SJSA1 (cell line): Measurements from ENCODE around the gene MYOM1. TPM values are rescaled to one million over a fixed set of nuclear protein-coding genes. Genes with fewer than 3 reads are reported as not detected.

ENCODE experiments used
- DNase-seq, 2 experiments: peaks; one replicate each; pipeline ENCODE4 v3.0.0-alpha.2; 2015 to 2020; ENCODE audit warnings: low spot score in 2 of 2, low read depth in 1 of 2
- H3K27ac ChIP-seq: fragments of 250-450 bp; sonication (Bioruptor Pico); 2 replicates; pipeline ENCODE4 v1.5.1; 2020; ENCODE audit warnings: mild to moderate bottlenecking, moderate library complexity
- H3K27me3 ChIP-seq: fragments of 250-450 bp; sonication (Bioruptor Pico); replicated peaks from 2 replicates; pipeline ENCODE4 v1.5.1; 2020; ENCODE audit warnings: mild to moderate bottlenecking, moderate library complexity
- H3K36me3 ChIP-seq: fragments of 250-450 bp; sonication (Bioruptor Pico); 2 replicates; pipeline ENCODE4 v1.5.1; 2020; ENCODE audit warnings: mild to moderate bottlenecking
- H3K4me1 ChIP-seq: fragments of 250-450 bp; sonication (Bioruptor Pico); replicated peaks from 2 replicates; pipeline ENCODE4 v1.6.1; 2021; ENCODE audit warnings: mild to moderate bottlenecking
- H3K4me3 ChIP-seq: fragments of 250-450 bp; sonication (Bioruptor Pico); 2 replicates; pipeline ENCODE4 v1.5.1; 2020; ENCODE audit warnings: mild to moderate bottlenecking
- H3K9me3 ChIP-seq: fragments of 250-450 bp; sonication (Bioruptor Pico); replicated peaks from 2 replicates; pipeline ENCODE4 v1.5.1; 2020; ENCODE audit warnings: mild to moderate bottlenecking
- total RNA-seq: library from RNA; depleted of rRNA; stranded (reverse); fragments of >200 nt; shearing (Covaris generic); gene quantifications from 2 replicates; pipeline ENCODE4 v1.2.3, GENCODE V29; 2014

The MYOM1 gene
- total RNA-seq, 1 experiment from 2014 or later: not detected

DNA sequence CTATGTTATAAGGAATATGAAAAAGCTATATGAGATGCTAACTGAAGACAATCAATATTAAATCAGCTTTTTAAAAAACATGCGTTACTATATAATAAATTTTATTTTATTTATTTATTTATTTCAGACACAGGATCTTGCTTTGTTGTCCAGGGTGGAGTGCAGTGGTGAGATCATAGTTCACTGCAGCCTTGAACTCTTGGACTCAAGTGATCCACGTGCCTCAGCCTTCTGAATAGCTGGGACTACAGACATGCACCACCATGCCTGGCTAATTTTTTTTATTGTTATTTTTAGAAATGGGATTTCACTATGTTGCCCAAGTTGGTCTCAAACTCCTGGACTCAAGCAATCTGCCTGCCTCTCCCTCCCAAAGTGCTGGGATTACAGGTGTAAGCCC is 89.4 kb downstream of the MYOM1 start:
- no peak for DNase-seq
- Histone ChIP-seq H3K27ac (no peak overlapping the region), H3K27me3 (no peaks in the 10 kb centered on the region), H3K4me1 (peaks cover 5% of the 10 kb centered on the region; the same call in 1 of the 2 replicates), H3K36me3 (no peaks in the 10 kb centered on the region), H3K4me3 (no peak overlapping the region), H3K9me3 (no peaks in the 10 kb centered on the region)

DNA sequence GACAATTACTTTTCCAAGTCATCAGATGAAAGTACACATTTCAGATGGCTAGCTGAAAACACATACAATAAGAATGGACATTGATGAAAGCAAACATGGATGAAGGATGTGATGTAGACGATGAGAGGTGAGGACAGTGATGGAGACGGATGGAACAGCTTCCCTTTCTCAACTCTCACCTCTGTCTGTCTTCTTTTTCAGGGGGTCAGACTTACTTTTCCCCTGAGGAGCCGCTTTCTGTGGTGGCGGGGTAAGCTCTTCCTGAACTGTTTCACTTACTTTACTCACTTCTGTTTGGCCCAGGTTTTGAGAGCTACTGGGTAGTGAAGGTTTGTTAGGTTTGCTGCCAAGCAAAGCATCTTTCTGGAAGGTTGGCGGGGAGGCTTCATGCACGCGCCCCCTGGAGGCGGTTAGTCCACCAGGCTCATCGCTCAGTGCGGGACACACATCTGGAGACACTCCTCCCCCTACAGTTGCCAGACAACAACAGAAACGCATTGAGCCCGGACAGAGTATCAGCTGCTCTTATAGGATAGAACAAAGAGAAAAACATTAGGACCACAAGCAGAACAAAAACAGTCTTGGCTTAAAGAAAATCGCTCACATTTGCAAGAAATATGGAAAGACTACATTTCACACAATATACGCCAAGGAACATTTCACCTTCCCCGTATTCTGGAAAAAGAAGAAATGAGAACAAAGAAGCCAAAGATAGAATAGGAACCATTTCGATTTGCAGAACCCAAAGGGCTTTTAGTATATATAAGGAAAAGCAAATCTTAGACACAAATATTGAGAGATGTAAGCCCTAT is 90.5 kb downstream of the MYOM1 start:
- Histone ChIP-seq H3K36me3 (no peaks in the 10 kb centered on the region), H3K4me1 (peaks cover 5% of the 10 kb centered on the region; the same call in 1 of the 2 replicates), H3K9me3 (no peaks in the 10 kb centered on the region), H3K27me3 (no peaks in the 10 kb centered on the region), H3K27ac (no peak overlapping the region), H3K4me3 (no peak overlapping the region)
- DNase-seq: peak; percentile 65 to 79

DNA sequence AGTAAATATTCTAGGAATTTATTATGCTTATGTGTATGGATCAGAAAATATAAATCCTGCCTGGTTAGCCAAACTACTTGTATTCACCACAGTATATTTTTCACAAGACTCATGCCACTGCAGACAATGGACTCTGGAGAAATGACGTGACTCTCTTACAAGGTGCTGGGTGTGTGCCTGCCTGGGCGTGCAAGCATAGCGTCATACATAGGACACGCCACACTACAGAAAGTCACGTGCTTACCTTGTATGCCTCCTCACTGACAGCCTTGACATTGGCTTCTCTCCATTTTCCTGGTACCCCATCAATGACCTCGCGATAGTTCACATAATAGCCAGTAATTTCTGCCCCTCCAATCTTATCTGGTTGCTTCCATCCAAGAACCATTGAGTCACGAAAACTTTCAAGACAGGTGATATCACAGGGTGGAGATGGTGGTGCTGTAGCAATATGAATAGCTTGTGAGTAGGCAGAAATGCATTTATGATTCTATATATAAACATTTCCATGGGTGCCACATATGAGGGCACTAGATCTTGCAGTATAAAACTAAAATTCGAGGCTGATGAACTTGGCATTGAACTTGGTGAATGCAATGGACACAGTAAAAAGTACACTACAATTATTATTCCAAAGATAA is 93.2 kb downstream of the MYOM1 start:
- Histone ChIP-seq H3K36me3 (no peaks in the 10 kb centered on the region), H3K4me1 (peaks cover 5% of the 10 kb centered on the region; the same call in 1 of the 2 replicates), H3K9me3 (no peaks in the 10 kb centered on the region), H3K4me3 (no peak overlapping the region), H3K27ac (no peak overlapping the region), H3K27me3 (no peaks in the 10 kb centered on the region)
- no peak for DNase-seq

DNA sequence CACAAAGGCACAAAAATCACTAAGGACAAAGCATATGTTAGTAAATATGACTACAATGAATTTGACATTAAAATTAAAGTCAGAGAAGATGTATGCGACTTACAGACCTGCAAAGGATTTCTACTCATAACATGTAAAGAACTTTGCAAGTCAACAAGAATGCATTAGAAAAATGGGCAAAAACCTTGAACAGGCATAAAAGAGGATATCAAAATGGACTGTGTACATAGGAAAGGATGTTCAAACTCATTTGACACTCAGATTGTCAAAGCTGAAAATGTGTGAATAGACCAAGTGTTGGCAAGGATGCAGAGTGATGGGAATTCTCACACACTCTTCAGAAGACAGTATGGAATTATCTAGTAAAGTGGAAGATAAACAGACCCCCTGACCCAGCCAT is 94.9 kb downstream of the MYOM1 start:
- Histone ChIP-seq H3K4me3 (no peak overlapping the region), H3K27ac (no peak overlapping the region), H3K36me3 (no peaks in the 10 kb centered on the region), H3K4me1 (peaks cover 5% of the 10 kb centered on the region; the same call in 1 of the 2 replicates), H3K9me3 (no peaks in the 10 kb centered on the region), H3K27me3 (no peaks in the 10 kb centered on the region)
- no peak for DNase-seq

DNA sequence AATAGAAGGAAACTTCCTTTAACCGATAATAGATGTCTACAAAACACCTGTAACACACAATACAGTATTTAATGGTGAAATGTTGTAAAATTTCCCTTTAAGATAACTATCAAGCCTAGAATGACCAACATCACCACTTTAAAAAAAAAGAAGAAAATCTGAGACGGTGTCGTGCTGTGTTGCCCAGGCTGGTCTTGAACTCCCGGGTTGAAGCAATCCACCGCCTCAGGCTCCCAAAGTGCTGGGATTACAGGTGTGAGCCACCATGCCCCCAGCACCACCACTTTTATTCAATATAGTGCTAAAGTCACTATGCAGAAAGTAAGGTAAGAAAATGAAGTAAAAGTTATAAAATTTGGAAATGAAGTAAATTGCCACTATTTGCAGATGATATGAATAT is 96.9 kb downstream of the MYOM1 start:
- Histone ChIP-seq H3K36me3 (no peaks in the 10 kb centered on the region), H3K4me3 (no peak overlapping the region), H3K27me3 (no peaks in the 10 kb centered on the region), H3K9me3 (no peaks in the 10 kb centered on the region), H3K4me1 (no peaks in the 10 kb centered on the region), H3K27ac (no peak overlapping the region)
- DNase-seq: no peak

DNA sequence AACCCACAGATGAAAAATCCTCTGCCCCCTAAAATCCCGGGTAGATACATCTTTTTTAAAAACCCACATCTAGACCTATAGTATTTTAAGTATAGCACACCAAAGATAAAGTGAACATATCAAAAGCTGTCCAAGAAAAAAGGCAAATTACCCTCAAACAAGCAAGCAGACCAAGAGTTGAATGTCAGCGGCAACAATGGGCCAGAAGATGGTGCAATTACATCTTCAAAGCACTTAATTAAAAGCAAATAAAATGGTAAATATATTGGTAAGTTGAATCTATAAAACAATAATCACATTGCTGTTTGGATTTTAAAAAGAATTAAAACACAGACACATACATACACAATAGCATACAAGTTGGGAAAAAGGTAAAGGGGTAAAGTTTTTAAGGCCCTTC is 98.5 kb downstream of the MYOM1 start:
- H3K4me1 ChIP-seq: no peaks in the 10 kb centered on the region
- no peak for DNase-seq
- no peak overlapping the region for H3K27ac ChIP-seq
- no peaks in the 10 kb centered on the region for H3K27me3 ChIP-seq
- no peaks in the 10 kb centered on the region for H3K9me3 ChIP-seq
- no peaks in the 10 kb centered on the region for H3K36me3 ChIP-seq
- H3K4me3 ChIP-seq: no peak overlapping the region

DNA sequence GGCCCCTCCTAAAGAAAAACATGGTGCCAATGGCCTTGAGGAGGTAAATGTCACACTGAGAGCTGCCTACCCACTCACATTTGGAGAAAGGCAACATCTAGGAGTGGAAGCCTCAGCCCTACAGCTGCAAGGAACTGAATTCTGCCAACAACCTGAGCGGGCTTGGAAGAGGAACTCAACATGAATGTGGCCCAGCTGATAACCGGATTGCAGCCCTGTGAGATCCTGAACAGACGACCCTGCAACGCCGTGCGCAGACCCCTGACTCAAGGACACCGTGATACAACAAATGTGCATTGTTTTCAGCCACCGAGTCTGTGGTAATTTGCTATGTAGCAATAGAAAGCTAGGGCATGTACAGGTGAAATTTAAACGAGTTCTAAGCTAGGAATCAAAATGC is 99.4 kb downstream of the MYOM1 start:
- no peak overlapping the region for H3K27ac ChIP-seq
- H3K36me3 ChIP-seq: no peaks in the 10 kb centered on the region
- H3K9me3 ChIP-seq: no peaks in the 10 kb centered on the region; the same call in 1 of the 2 replicates
- no peak for DNase-seq
- H3K27me3 ChIP-seq: no peaks in the 10 kb centered on the region
- no peaks in the 10 kb centered on the region for H3K4me1 ChIP-seq
- no peak overlapping the region for H3K4me3 ChIP-seq

DNA sequence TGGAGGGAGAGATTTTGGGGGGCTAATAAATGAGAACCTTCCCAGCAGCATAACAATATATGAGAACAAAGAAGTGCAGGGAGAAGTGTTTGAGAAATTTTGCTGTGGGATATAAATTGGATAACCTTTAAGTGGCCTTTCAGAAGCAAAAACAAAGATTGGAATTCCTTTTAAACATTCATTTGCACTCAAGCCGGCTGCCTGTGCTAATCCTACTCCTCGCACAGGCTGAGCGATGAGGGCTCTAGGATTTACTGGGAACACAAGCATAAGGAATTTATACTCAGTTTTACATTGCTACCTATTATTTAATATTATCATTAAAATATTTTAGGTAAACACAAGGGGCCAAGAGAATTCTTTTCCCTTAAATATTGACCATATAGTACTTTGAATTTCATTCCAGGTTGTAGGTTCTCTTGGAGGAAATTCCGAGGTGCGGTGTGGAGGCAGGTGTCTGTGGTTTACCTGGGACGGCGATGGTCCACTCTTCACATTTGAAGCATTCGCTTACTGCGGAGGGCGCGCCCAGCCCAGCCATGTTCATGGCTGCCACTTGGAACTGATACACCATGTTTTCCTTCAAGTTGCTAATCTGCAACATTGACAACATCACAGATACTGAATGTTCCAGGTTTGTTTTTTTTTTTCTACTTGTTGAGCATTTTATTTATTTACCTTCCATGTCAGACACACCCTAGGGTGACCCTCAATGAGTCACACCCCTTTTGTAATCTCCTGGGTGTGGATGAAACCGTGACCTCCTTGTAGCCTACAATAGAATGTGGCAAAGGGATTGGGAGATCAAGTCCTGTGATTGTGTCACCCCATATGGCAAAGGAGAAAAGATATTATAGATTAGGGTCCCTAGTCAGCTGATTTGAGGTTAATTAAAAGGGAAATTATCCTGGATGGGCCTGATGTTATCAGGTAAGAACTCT is 100.1 kb downstream of the MYOM1 start:
- Histone ChIP-seq H3K4me3 (no peak overlapping the region), H3K27ac (no peak overlapping the region), H3K4me1 (no peaks in the 10 kb centered on the region), H3K27me3 (no peaks in the 10 kb centered on the region), H3K9me3 (no peaks in the 10 kb centered on the region; the same call in 1 of the 2 replicates), H3K36me3 (no peaks in the 10 kb centered on the region)
- DNase-seq: no peak

DNA sequence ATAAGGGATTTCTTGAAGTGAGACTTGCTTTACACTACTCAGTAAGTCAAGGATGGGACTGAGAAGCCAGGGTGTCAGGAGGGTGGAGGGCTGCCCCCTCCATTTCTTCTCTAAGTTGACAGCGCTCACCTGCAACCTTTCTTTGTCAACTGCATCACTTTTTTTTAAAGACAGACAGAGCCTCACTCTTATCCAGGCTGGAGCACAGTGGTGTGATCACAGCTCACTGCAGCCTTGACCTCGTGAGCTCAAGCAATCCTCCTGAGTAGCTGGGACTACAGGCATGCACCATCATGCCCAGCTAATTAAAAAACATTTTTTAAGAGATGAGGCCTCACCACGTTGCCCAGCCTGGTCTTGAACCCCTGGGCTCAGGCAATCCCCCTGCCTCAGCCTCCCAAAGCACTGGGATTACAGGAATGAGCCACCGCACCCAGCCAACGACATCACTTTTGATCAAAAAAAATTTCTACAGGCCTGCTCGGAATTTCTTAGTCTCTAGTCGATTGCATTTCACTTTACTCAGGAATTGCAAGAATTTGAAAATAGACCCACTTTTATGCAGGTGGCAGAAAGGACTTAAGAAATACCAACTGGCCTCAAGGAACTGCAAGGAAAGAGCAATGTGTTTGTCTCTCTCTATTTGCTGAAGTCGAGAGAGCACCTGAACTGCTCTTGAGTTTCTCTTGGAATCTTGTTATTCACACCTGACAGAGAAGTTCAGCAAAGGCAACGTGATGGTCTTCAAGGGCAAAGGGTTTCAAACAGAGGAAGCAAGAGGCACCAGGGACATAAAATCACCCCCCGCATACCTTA is 101.4 kb downstream of the MYOM1 start:
- DNase-seq: no peak
- Histone ChIP-seq H3K36me3 (no peaks in the 10 kb centered on the region), H3K4me1 (no peaks in the 10 kb centered on the region), H3K27me3 (no peaks in the 10 kb centered on the region), H3K4me3 (no peak overlapping the region), H3K27ac (no peak overlapping the region), H3K9me3 (no peaks in the 10 kb centered on the region; the same call in 1 of the 2 replicates)

DNA sequence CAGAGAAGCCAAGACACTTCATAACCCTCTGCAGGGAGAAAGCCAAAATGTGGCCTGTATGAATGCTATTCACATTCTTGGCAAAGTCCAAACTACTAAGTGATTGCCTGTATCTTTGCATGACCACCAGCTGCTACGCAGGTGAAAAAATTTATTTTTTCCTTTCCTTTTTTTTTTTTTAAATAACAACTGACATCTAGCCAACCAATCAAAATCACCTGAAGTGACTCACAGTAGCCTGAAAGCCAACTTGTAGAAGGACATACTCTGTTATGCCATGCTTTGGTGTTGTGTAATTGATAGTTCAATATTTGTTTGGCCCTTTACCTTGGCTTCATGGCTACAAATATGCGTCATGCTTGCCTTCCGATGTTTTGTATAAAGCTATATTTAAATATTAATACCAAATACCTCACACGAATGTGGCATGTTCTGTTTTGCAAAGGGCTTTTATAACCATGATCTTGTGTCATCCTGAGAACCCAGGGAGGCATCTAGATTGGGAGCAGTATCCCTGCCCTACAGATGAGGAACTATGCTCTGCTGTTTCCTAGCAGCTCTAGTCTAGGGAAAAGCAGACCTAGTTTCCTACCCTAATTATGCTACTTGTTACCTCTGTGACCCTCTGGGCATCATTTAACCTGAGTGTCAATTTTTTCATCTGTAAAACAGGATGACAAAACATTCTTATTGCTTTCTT is 102.1 kb downstream of the MYOM1 start:
- Histone ChIP-seq H3K9me3 (no peaks in the 10 kb centered on the region; the same call in 1 of the 2 replicates), H3K4me3 (no peak overlapping the region), H3K27me3 (no peaks in the 10 kb centered on the region), H3K27ac (no peak overlapping the region), H3K36me3 (no peaks in the 10 kb centered on the region), H3K4me1 (peaks cover 1% of the 10 kb centered on the region)
- DNase-seq: no peak

DNA sequence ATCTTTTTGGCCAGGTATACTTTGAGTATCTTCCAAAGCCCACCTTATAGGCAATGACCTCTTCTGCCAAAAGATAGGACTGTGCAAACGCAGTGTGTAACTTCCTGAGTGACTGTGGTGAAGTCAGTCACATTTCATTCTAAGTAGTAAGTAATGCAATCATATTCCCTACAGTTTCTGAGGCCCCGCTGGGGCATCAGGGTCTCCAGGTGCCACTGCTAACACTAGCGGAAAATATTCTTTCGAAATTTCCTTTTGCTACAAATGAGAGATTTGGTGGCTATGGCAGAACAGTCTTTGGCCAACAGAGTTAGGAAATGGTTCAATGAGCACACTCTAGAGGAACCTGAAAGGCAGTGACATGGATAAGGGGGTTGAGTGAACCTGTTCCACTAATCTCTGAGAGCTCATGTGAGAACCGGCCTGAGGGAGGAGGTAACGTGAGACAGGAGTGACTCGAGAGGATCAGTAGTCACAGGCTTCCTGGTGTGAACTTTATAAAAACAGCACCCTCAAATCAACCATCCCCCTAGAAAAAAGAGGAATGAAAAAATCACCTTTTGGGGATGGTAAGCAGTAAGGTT is 104.2 kb downstream of the MYOM1 start:
- Histone ChIP-seq H3K27me3 (no peaks in the 10 kb centered on the region), H3K4me3 (no peak overlapping the region), H3K9me3 (no peaks in the 10 kb centered on the region; the same call in 1 of the 2 replicates), H3K4me1 (peaks cover 15% of the 10 kb centered on the region), H3K36me3 (no peaks in the 10 kb centered on the region), H3K27ac (no peak overlapping the region)
- no peak for DNase-seq

DNA sequence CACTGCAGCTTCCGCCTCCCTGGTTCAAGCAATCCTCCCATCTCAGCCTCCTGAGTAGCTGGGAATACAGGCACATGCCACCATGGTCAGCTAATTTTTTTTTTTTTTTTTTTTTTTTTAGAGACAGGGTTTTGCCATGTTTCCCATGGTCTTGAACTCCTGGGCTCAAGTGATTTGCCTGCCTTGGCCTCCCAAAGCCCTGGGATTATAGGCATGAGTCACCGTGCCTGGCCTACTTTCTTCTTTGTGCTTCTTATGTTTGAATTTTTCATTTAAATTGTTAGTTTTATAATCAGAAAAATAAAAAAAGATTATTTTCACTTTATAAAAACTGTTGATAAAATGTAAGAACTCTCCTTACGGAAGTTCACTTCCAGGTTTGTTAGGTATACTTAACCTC is 105.3 kb downstream of the MYOM1 start:
- DNase-seq: no peak
- H3K4me3 ChIP-seq: no peak overlapping the region
- H3K36me3 ChIP-seq: no peaks in the 10 kb centered on the region
- H3K27ac ChIP-seq: no peak overlapping the region
- H3K27me3 ChIP-seq: no peaks in the 10 kb centered on the region
- H3K4me1 ChIP-seq: peaks cover 15% of the 10 kb centered on the region
- no peaks in the 10 kb centered on the region; the same call in 1 of the 2 replicates for H3K9me3 ChIP-seq
